GM19351 (cell line): ENCODE data around the gene HOXD8.

ENCODE experiments used
- ATAC-seq: cut with Tn5 transposase; IDR thresholded peaks from one replicate; pipeline ENCODE4 v1.9.1; 2021; ENCODE audit warnings: mild to moderate bottlenecking, moderate library complexity; ENCODE audit not compliant: unreplicated experiment

The HOXD8 gene

GRCh38 chr2:176128172-176128981 lies 1.1 kb upstream of the HOXD8 start:
- ATAC-seq: no peak

GRCh38 chr2:176129813-176130146 lies 275 bp downstream of the HOXD8 start:
- no peak for ATAC-seq

- ATAC-seq: no peak
These were observed 847 bp downstream of the HOXD8 start for GRCh38 chr2:176130147-176130956.

GRCh38 chr2:176130957-176131847 lies 1.7 kb downstream of the HOXD8 start:
- no peak for ATAC-seq

GRCh38 chr2:176131848-176132158 lies 2.3 kb downstream of the HOXD8 start:
- no peak for ATAC-seq

GRCh38 chr2:176132205-176133171 lies 3.0 kb downstream of the HOXD8 start:
- no peak for ATAC-seq

GRCh38 chr2:176133389-176133788 lies 3.9 kb downstream of the HOXD8 start:
- no peak for ATAC-seq

- no peak for ATAC-seq
These were observed 4.5 kb downstream of the HOXD8 start for GRCh38 chr2:176134035-176134434.

- ATAC-seq: no peak
These were observed 5.5 kb downstream of the HOXD8 start for GRCh38 chr2:176135035-176135440.

- no peak for ATAC-seq
These were observed 7.1 kb downstream of the HOXD8 start for GRCh38 chr2:176136374-176137251.

GRCh38 chr2:176137252-176137580 lies 7.7 kb downstream of the HOXD8 start:
- ATAC-seq: no peak

- ATAC-seq: no peak
These were observed 8.4 kb downstream of the HOXD8 start for GRCh38 chr2:176137906-176138305.

- no peak for ATAC-seq
These were observed 9.0 kb downstream of the HOXD8 start for GRCh38 chr2:176138526-176138922.

GRCh38 chr2:176138923-176139660 lies 9.6 kb downstream of the HOXD8 start:
- no peak for ATAC-seq

GRCh38 chr2:176139661-176140512 lies 10.4 kb downstream of the HOXD8 start:
- peak; percentile 4 for ATAC-seq

- peak; percentile 93 for ATAC-seq
These were observed 11.2 kb downstream of the HOXD8 start for GRCh38 chr2:176140513-176141317.

- no peak for ATAC-seq
These were observed 12.8 kb downstream of the HOXD8 start for GRCh38 chr2:176142281-176142680.
